Nucleus accumbens (tissue), 56 donors: Measurements from ENCODE around the gene UNK.
"Not testable (repeated sequence)": the region's sequence is repeated elsewhere in the genome, so short reads cannot be mapped to it uniquely, and the experiment has no call there.

Source experiments
- DNase-seq, 56 donors: peaks; one replicate each; lab custom pipeline; 2025; lab: John Stamatoyannopoulos, UW

Gene UNK

GRCh38 chr17:75753514-75754377, 30.9 kb upstream of the UNK start:
- peak in 50 of 56 donors; percentile 20 to 82 (median 62) for DNase-seq

- DNase-seq: no peak
These were observed 30.0 kb upstream of the UNK start for GRCh38 chr17:75754378-75755204.

- DNase-seq: no peak
These were observed 29.3 kb upstream of the UNK start for GRCh38 chr17:75755205-75755901.

- no peak for DNase-seq
These were observed 28.6 kb upstream of the UNK start for GRCh38 chr17:75755990-75756389.

GRCh38 chr17:75756451-75757085, 28.0 kb upstream of the UNK start:
- DNase-seq: no peak

GRCh38 chr17:75757086-75757681, 27.4 kb upstream of the UNK start:
- DNase-seq: no peak

- no peak for DNase-seq
These were observed 26.3 kb upstream of the UNK start for GRCh38 chr17:75758131-75758905.

- no peak for DNase-seq
These were observed 25.1 kb upstream of the UNK start for GRCh38 chr17:75759457-75759856.

GRCh38 chr17:75759978-75760640, 24.5 kb upstream of the UNK start:
- DNase-seq: not testable (repeated sequence)

GRCh38 chr17:75762513-75763268, 21.9 kb upstream of the UNK start:
- DNase-seq: no peak

GRCh38 chr17:75763269-75763607, 21.4 kb upstream of the UNK start:
- DNase-seq: no peak

GRCh38 chr17:75763613-75764416, 20.8 kb upstream of the UNK start:
- no peak for DNase-seq

GRCh38 chr17:75764417-75764710, 20.2 kb upstream of the UNK start:
- DNase-seq: no peak

- peak in 49 of 56 donors; percentile 20 to 82 (median 57) for DNase-seq
These were observed 19.7 kb upstream of the UNK start, which contains the start of gene GALK1 for GRCh38 chr17:75764711-75765421. Gene GALK1, minus strand, starts transcription at chr17:75765192. Its CDS starts 56 bp downstream, at chr17:75765136.

- no peak for DNase-seq
These were observed 18.6 kb upstream of the UNK start for GRCh38 chr17:75765981-75766380.

- no peak for DNase-seq
These were observed 16.7 kb upstream of the UNK start for GRCh38 chr17:75767881-75768280.

- DNase-seq: no peak
These were observed 15.1 kb upstream of the UNK start for GRCh38 chr17:75769536-75769935.
